SK-N-SH (cell line): ENCODE results near the gene ADAP1. TPM values are rescaled to one million over a fixed set of nuclear protein-coding genes. Genes with fewer than 3 reads are reported as not detected.

Experiments
- CTCF ChIA-PET: fragments of 300-600, 350-600 bp; formaldehyde crosslinking; extraction: SDS; loops from one replicate; lab custom pipeline; 2021; lab: Yijun Ruan, JAX
- POLR2A ChIA-PET: fragments of 350-600 bp; sonication (Branson Sonifier 250); formaldehyde crosslinking; extraction: SDS; loops from one replicate; lab custom pipeline; 2020; ENCODE audit warnings: antibody characterized with exemption, inconsistent platforms; lab: Yijun Ruan, JAX
- DNase-seq: peaks from one replicate; pipeline ENCODE4 v3.0.0; 2012
- H2AFZ ChIP-seq: fragments of 200-600 bp; sonication (generic); 2 replicates; pipeline ENCODE4 v1.8.1; 2016; ENCODE audit warnings: antibody characterized with exemption, mild to moderate bottlenecking, low read depth
- H3F3A ChIP-seq: fragments of 200-600 bp; sonication (generic); replicated peaks from 2 replicates; pipeline ENCODE3; 2016; ENCODE audit warnings: antibody characterized with exemption, mild to moderate bottlenecking; ENCODE audit not compliant: insufficient read depth
- H3K27ac ChIP-seq, 2 experiments: fragments of 200-500 bp in 1 of 2; fragments of 200-600 bp in 1 of 2; sonication (Bioruptor generic) in 1 of 2; sonication (generic), shearing (Covaris generic) in 1 of 2; 2 replicates each; pipeline versions ENCODE4 v1.5.1 to v1.6.1; 2014 to 2016; ENCODE audit warnings: low read depth in 2 of 2, inconsistent platforms in 1 of 2, low read length in 1 of 2, mild to moderate bottlenecking in 1 of 2, mixed read lengths in 1 of 2
- H3K27me3 ChIP-seq: fragments of 200-600 bp; sonication (generic), shearing (Covaris generic); 2 replicates; pipeline ENCODE4 v1.6.1; 2016; ENCODE audit warnings: mixed run types; ENCODE audit not compliant: insufficient read depth
- H3K36me3 ChIP-seq, 2 experiments: fragments of 200-500 bp in 1 of 2; fragments of 200-600 bp in 1 of 2; sonication (Bioruptor generic) in 1 of 2; sonication (generic) in 1 of 2; replicated peaks in 1 of 2; 2 replicates each; pipeline versions ENCODE3 to v1.5.1; 2014 to 2016; ENCODE audit warnings: low read length in 1 of 2, mild to moderate bottlenecking in 1 of 2; ENCODE audit not compliant: insufficient read depth in 2 of 2, control insufficient read depth in 1 of 2
- H3K4me1 ChIP-seq, 2 experiments: fragments of 200-500 bp in 1 of 2; fragments of 200-600 bp in 1 of 2; sonication (Bioruptor generic) in 1 of 2; sonication (generic), shearing (Covaris generic) in 1 of 2; 2 replicates each; pipeline versions ENCODE4 v1.5.1 to v1.6.1; 2014 to 2016; ENCODE audit warnings: low read depth in 1 of 2, low read length in 1 of 2, mixed run types in 1 of 2; ENCODE audit not compliant: insufficient read depth in 2 of 2, control insufficient read depth in 1 of 2
- H3K4me2 ChIP-seq: fragments of 200-600 bp; sonication (generic), shearing (Covaris generic); 2 replicates; pipeline ENCODE4 v1.6.1; 2017; ENCODE audit warnings: mixed run types
- H3K4me3 ChIP-seq, 2 experiments: fragments of 200-500 bp in 1 of 2; fragments of 200-600 bp in 1 of 2; sonication (Bioruptor generic) in 1 of 2; sonication (generic), shearing (Covaris generic) in 1 of 2; 2 replicates each; pipeline versions ENCODE4 v1.5.1 to v1.8.1; 2014 to 2016; ENCODE audit warnings: low read depth in 2 of 2, inconsistent platforms in 1 of 2, low read length in 1 of 2, mild to moderate bottlenecking in 1 of 2, mixed read lengths in 1 of 2, moderate library complexity in 1 of 2
- H3K79me2 ChIP-seq: fragments of 200-600 bp; sonication (generic); 2 replicates; pipeline ENCODE4 v1.8.1; 2017; ENCODE audit warnings: mild to moderate bottlenecking; ENCODE audit not compliant: insufficient read depth
- H3K9ac ChIP-seq: fragments of 200-600 bp; sonication (generic); 2 replicates; pipeline ENCODE4 v1.6.1; 2017; ENCODE audit warnings: mixed run types
- H3K9me2 ChIP-seq: fragments of 200-600 bp; sonication (generic); 2 replicates; pipeline ENCODE4 v1.6.1; 2017; ENCODE audit warnings: mixed run types
- H3K9me3 ChIP-seq: fragments of 200-600 bp; sonication (generic); 2 replicates; pipeline ENCODE4 v1.6.1; 2017; ENCODE audit warnings: mixed run types, mild to moderate bottlenecking, moderate library complexity
- H4K20me1 ChIP-seq: fragments of 200-600 bp; sonication (generic); 2 replicates; pipeline ENCODE4 v1.6.1; 2017; ENCODE audit warnings: mild to moderate bottlenecking, mixed run types; ENCODE audit not compliant: insufficient read depth
- CHD2 ChIP-seq: fragments of 150-350 bp; IDR thresholded peaks from 2 replicates; pipeline ENCODE4 v1.6.1; 2018; ENCODE audit warnings: low read length; ENCODE audit not compliant: partially characterized antibody
- ELF1 ChIP-seq: IDR thresholded peaks from 2 replicates; pipeline ENCODE4 v1.4.0; 2012
- EZH2phosphoT487 ChIP-seq: fragments of 200-600 bp; sonication (generic); IDR thresholded peaks from 2 replicates; pipeline ENCODE4 v1.6.1; 2017; ENCODE audit warnings: low read depth, mixed run types, mild to moderate bottlenecking, antibody characterized with exemption, moderate library complexity, borderline replicate concordance
- GATA2 ChIP-seq: sonication (generic); formaldehyde crosslinking; IDR thresholded peaks from 2 replicates; pipeline ENCODE4 v1.5.0; 2020; ENCODE audit warnings: mild to moderate bottlenecking, missing genetic modification reagents
- MEF2A ChIP-seq: IDR thresholded peaks from 2 replicates; pipeline ENCODE4 v1.4.0; 2012; ENCODE audit warnings: low read depth, borderline replicate concordance
- NFIC ChIP-seq: IDR thresholded peaks from 2 replicates; pipeline ENCODE4 v1.4.0; 2012; ENCODE audit warnings: borderline replicate concordance
- NRF1 ChIP-seq: IDR thresholded peaks from 2 replicates; pipeline ENCODE4 v1.6.1; 2012; ENCODE audit warnings: low read depth, mild to moderate bottlenecking, low read length
- PBX3 ChIP-seq: IDR thresholded peaks from 2 replicates; pipeline ENCODE4; 2012
- POLR2AphosphoS5 ChIP-seq: IDR thresholded peaks from 2 replicates; pipeline ENCODE4 v1.6.1; 2012; ENCODE audit warnings: low read depth, low read length
- RCOR1 ChIP-seq: fragments of 150-350 bp; IDR thresholded peaks from 2 replicates; pipeline ENCODE4 v1.6.1; 2017; ENCODE audit warnings: antibody characterized with exemption, low read length
- SIN3A ChIP-seq: IDR thresholded peaks from 2 replicates; pipeline ENCODE4 v1.6.1; 2012; ENCODE audit warnings: low read depth, mild to moderate bottlenecking, low read length, moderate library complexity, borderline replicate concordance
- SMC3 ChIP-seq: IDR thresholded peaks from 2 replicates; pipeline ENCODE4 v1.6.1; 2012; ENCODE audit warnings: low read depth, low read length, improper control_type of control experiment
- TCF12 ChIP-seq: IDR thresholded peaks from 2 replicates; pipeline ENCODE4 v1.4.0; 2012
- TEAD4 ChIP-seq: IDR thresholded peaks from 2 replicates; pipeline ENCODE4 v1.4.0; 2012; ENCODE audit warnings: mild to moderate bottlenecking, borderline replicate concordance; ENCODE audit not compliant: insufficient read depth
- WGBS: methylation state at CpG from one replicate; pipeline ENCODE4 v1.1.6; 2017; ENCODE audit warnings: low lambda C conversion rate; 5-methylcytosine and 5-hydroxymethylcytosine counted together
- polyA plus RNA-seq, 3 experiments: library from polyadenylated mRNA; depleted of rRNA; stranded (reverse); fragments of >200 nt; gene quantifications; 2 replicates each; pipeline ENCODE4 v1.2.3, GENCODE V29; 2012
- TF ChIP-seq, protein P1 (sequence below): IDR thresholded peaks from 2 replicates; pipeline ENCODE4 v1.4.0; 2012; ENCODE audit warnings: low read depth, borderline replicate concordance

ADAP1 gene
- polyA plus RNA-seq, 1 of the 3 experiments (the other 2 are of a cell fraction) = 3.2 TPM

- Histone ChIP-seq H3F3A (peaks cover 9% of the 10 kb centered on the region), H3K36me3 (peaks cover 0 to 30% of the 10 kb centered on the region in 2 experiments), H3K27ac (no peak overlapping the region), H4K20me1 (no peaks in the 10 kb centered on the region), H3K79me2 (no peaks in the 10 kb centered on the region), H3K27me3 (no peaks in the 10 kb centered on the region), H3K4me1 (peaks cover 12 to 19% of the 10 kb centered on the region in 2 experiments; a peak in 3 of 4 replicates), H2AFZ (no peak overlapping the region), H3K4me2 (no peak overlapping the region), H3K9me3 (no peaks in the 10 kb centered on the region), H3K9ac (no peak overlapping the region), H3K9me2 (no peaks in the 10 kb centered on the region), H3K4me3 (no peak overlapping the region)
- 94% methylated on average over 16 of the region's 16 CpGs for WGBS
- ChIA-PET POLR2A (interaction anchor here (1.4 kb wide), 1 partner anchor 23 kb away, joined by 3 read pairs; the partner anchor contains the start of gene GET4), CTCF (interaction anchor here (0.5 to 3.6 kb wide), 4 partner anchors 10 to 100 kb away, joined by 3 to 15 read pairs (median 12); no protein-coding TSS in a partner anchor)
- TF ChIP-seq SMC3 (no peak), NFIC (no peak), TEAD4 (no peak), RCOR1 (no peak), SIN3A (no peak), MEF2A (no peak), ELF1 (no peak), GATA2 (CRISPR knock-in tag) (no peak), POLR2AphosphoS5 (no peak), CHD2 (no peak), NRF1 (no peak), EZH2phosphoT487 (no peak), TCF12 (no peak)
- TF ChIP-seq, protein P1, sequence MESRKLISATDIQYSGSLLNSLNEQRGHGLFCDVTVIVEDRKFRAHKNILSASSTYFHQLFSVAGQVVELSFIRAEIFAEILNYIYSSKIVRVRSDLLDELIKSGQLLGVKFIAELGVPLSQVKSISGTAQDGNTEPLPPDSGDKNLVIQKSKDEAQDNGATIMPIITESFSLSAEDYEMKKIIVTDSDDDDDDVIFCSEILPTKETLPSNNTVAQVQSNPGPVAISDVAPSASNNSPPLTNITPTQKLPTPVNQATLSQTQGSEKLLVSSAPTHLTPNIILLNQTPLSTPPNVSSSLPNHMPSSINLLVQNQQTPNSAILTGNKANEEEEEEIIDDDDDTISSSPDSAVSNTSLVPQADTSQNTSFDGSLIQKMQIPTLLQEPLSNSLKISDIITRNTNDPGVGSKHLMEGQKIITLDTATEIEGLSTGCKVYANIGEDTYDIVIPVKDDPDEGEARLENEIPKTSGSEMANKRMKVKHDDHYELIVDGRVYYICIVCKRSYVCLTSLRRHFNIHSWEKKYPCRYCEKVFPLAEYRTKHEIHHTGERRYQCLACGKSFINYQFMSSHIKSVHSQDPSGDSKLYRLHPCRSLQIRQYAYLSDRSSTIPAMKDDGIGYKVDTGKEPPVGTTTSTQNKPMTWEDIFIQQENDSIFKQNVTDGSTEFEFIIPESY = no peak
- DNase-seq = no peak
Measured at GRCh38 chr7:899806-900205, 54.7 kb downstream of the ADAP1 start.

GRCh38 chr7:898855-899681 is 55.4 kb downstream of the ADAP1 start:
- no peaks in the 10 kb centered on the region for H4K20me1 ChIP-seq
- no peak overlapping the region for H3K4me2 ChIP-seq
- no peak for DNase-seq
- peaks cover 0 to 37% of the 10 kb centered on the region in 2 experiments for H3K36me3 ChIP-seq
- no peaks in the 10 kb centered on the region for H3K9me3 ChIP-seq
- CTCF ChIA-PET = interaction anchor here (0.5 to 3.6 kb wide), 4 partner anchors 10 to 284 kb away, joined by 3 to 15 read pairs (median 6); no protein-coding TSS in a partner anchor
- H3K27me3 ChIP-seq = no peaks in the 10 kb centered on the region
- no peak overlapping the region for H3K27ac ChIP-seq
- H3K4me3 ChIP-seq = no peak overlapping the region
- WGBS = 94% methylated on average over 51 of the region's 54 CpGs
- TF ChIP-seq NRF1 = no peak
- no peak for TF ChIP-seq CHD2
- no peak for TF ChIP-seq PBX3
- TF ChIP-seq POLR2AphosphoS5 = no peak
- TF ChIP-seq GATA2 (CRISPR knock-in tag) = no peak
- H3K9ac ChIP-seq = no peak overlapping the region
- no peaks in the 10 kb centered on the region for H3K79me2 ChIP-seq
- H2AFZ ChIP-seq = no peak overlapping the region
- peaks cover 4 to 17% of the 10 kb centered on the region in 2 experiments; a peak in 3 of 4 replicates for H3K4me1 ChIP-seq
- POLR2A ChIA-PET = no interaction called here
- no peaks in the 10 kb centered on the region for H3K9me2 ChIP-seq
- peaks cover 9% of the 10 kb centered on the region for H3F3A ChIP-seq
